ENCODE data around the gene DNASE1. TPM values are rescaled to one million over a fixed set of nuclear protein-coding genes. Genes with fewer than 3 reads are reported as not detected.

DNASE1 gene
- total RNA-seq, 1 donor from 2014 or later: 16.2 TPM

GRCh38 chr16:3673676-3674377 is 19.3 kb downstream of the DNASE1 start:
- Mint-ChIP-seq H3K4me3 (ENCODE audit: unreplicated experiment) (no peak overlapping the region), H3K4me1 (ENCODE audit: low read depth, unreplicated experiment) (no peaks in the 10 kb centered on the region), H3K9me3 (ENCODE audit: unreplicated experiment) (peaks cover 2% of the 10 kb centered on the region), H3K36me3 (ENCODE audit: low read depth, unreplicated experiment) (peaks cover 40% of the 10 kb centered on the region), H3K27me3 (ENCODE audit: low read depth, unreplicated experiment) (no peaks in the 10 kb centered on the region), H3K27ac (ENCODE audit: unreplicated experiment) (no peak overlapping the region)
- no peak overlapping the region for H3K4me3 ChIP-seq (ENCODE audit: insufficient read depth, low read depth, low read length)
- no peak overlapping the region for H3K9ac ChIP-seq (ENCODE audit: low read length)
- no peaks in the 10 kb centered on the region for H3K79me2 ChIP-seq (ENCODE audit: insufficient read depth, low read length)
- FAIRE-seq: no peak
- no peak overlapping the region for H3K27ac ChIP-seq (ENCODE audit: low read depth, low read length)
- no peaks in the 10 kb centered on the region for H3K27me3 ChIP-seq (ENCODE audit: insufficient read depth, low read length)
- peaks cover 5% of the 10 kb centered on the region for H3K36me3 ChIP-seq (ENCODE audit: insufficient read depth, low read length)
- no peak overlapping the region for H2AFZ ChIP-seq (ENCODE audit: low read depth, low read length)
- no peak for DNase-seq (ENCODE audit: low read depth)
- H3K9me3 ChIP-seq (ENCODE audit: insufficient read depth, low read depth, low read length): peaks cover 3% of the 10 kb centered on the region
- H3K4me1 ChIP-seq (ENCODE audit: insufficient read depth, low read length): no peaks in the 10 kb centered on the region
- H3K4me2 ChIP-seq (ENCODE audit: low read length): no peak overlapping the region
- no peak for TF ChIP-seq EZH2 (IDR thresholded peaks at IDR 0.05; ENCODE audit: insufficient read depth, low read length)
- no peak for TF ChIP-seq CTCF (IDR thresholded peaks at IDR 0.05; ENCODE audit: insufficient read depth, low read depth, low read length)
- no peaks in the 10 kb centered on the region for H4K20me1 ChIP-seq (ENCODE audit: insufficient read depth, low read length)

GRCh38 chr16:3674513-3675295 is 20.2 kb downstream of the DNASE1 start:
- no peaks in the 10 kb centered on the region for H3K79me2 ChIP-seq (ENCODE audit: insufficient read depth, low read length)
- no peaks in the 10 kb centered on the region for H4K20me1 ChIP-seq (ENCODE audit: insufficient read depth, low read length)
- H3K9ac ChIP-seq (ENCODE audit: low read length): no peak overlapping the region
- no peaks in the 10 kb centered on the region for H3K4me1 Mint-ChIP-seq (ENCODE audit: low read depth, unreplicated experiment)
- H3K27ac ChIP-seq (ENCODE audit: low read depth, low read length): no peak overlapping the region
- no peak for FAIRE-seq
- no peaks in the 10 kb centered on the region for H3K9me3 Mint-ChIP-seq (ENCODE audit: unreplicated experiment)
- H3K36me3 ChIP-seq (ENCODE audit: insufficient read depth, low read length): peaks cover 6% of the 10 kb centered on the region
- H2AFZ ChIP-seq (ENCODE audit: low read depth, low read length): no peak overlapping the region
- H3K27me3 ChIP-seq (ENCODE audit: insufficient read depth, low read length): no peaks in the 10 kb centered on the region
- no peak for DNase-seq (ENCODE audit: low read depth)
- no peak overlapping the region for H3K4me2 ChIP-seq (ENCODE audit: low read length)
- no peak overlapping the region for H3K4me3 ChIP-seq (ENCODE audit: insufficient read depth, low read depth, low read length)
- no peak overlapping the region for H3K4me3 Mint-ChIP-seq (ENCODE audit: unreplicated experiment)
- no peaks in the 10 kb centered on the region for H3K27me3 Mint-ChIP-seq (ENCODE audit: low read depth, unreplicated experiment)
- H3K27ac Mint-ChIP-seq (ENCODE audit: unreplicated experiment): no peak overlapping the region
- TF ChIP-seq EZH2 (IDR thresholded peaks at IDR 0.05; ENCODE audit: insufficient read depth, low read length) (no peak), CTCF (IDR thresholded peaks at IDR 0.05; ENCODE audit: insufficient read depth, low read depth, low read length) (no peak)
- no peaks in the 10 kb centered on the region for H3K4me1 ChIP-seq (ENCODE audit: insufficient read depth, low read length)
- peaks cover 39% of the 10 kb centered on the region for H3K36me3 Mint-ChIP-seq (ENCODE audit: low read depth, unreplicated experiment)
- no peaks in the 10 kb centered on the region for H3K9me3 ChIP-seq (ENCODE audit: insufficient read depth, low read depth, low read length)
